Stimulated activated CD4-positive, alpha-beta T cell treated with anti-CD3 and anti-CD28 coated beads, Interleukin-2, amount 100 ng/mL, for 4 hours (primary cell): ENCODE measurements around the gene OR10C1.

Experiments used
- DNase-seq: peaks from one replicate; pipeline ENCODE4 v3.0.0-alpha.2; 2020; ENCODE audit warnings: low read depth

Gene OR10C1

GRCh38 chr6:29478740-29479139, 39.6 kb downstream of the OR10C1 start:
- no peak for DNase-seq

- no peak for DNase-seq
Observed at GRCh38 chr6:29479560-29479959, 40.5 kb downstream of the OR10C1 start.

- no peak for DNase-seq
Observed at GRCh38 chr6:29483186-29483585, 44.1 kb downstream of the OR10C1 start.

DNA sequence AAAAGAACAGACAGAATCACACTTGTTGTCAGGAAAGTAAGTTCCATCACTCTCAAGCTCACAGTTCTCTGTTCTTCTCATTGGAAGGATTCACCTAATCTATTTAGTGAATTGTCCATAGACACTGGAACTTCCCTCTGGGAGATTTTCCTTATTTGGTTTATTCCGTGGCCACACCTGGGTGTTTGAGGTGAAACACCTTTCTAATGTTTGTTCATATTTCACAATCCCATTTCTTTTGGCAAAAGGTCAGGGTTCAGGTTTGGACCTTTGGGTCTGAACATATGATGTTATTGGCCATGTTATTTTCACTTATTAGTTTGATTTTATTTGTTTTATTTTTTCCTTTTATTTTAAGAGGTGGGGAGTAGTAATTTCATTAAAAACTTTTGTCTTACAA, 44.6 kb downstream of the OR10C1 start:
- DNase-seq = no peak

DNA sequence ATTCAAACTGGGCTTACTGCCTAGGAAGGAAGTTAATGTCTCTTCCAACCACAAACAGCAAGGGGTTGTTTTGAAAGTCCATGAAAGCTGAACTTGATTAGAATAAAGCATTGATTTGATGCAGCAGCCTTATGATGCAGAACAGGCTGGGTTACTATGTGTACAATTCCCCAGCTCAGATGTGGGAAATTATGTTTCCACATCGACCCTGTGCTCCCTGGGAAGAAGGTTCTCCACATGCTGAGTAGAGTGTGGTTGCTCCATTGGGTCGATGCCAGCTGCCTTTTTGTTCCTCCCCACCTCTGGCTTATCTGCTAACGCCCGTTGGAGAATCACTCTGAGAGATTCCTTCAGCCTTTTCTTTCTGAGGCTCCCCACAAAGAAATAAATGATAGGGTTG, 47.5 kb downstream of the OR10C1 start:
- DNase-seq = no peak

GRCh38 chr6:29487131-29487530, 48.0 kb downstream of the OR10C1 start:
- no peak for DNase-seq

DNA sequence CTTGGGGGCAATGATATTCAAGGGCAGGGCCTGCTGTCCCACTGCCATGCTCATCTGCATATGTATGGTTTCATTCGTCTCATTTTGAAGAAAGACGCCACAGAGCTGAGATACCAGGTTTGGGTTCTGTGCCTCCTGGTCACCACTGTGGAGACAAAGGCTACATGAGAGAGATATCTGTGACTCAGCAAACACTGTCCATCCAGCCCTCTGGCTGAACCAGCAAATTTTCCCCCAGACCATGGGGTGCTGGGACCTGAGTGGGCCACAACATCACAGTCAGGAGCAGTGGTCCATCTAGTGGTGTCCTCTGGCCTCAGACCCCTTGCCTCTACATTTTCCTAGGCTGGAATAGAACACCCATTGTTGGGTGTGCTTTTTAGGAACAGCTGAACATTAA, 48.6 kb downstream of the OR10C1 start, which contains the start of gene MAS1L:
MAS1L (minus strand) TSS at position 297 of the 400 bp plus-strand sequence; CDS start at position 243, 54 bp downstream.
- no peak for DNase-seq

GRCh38 chr6:29488874-29489273, 49.8 kb downstream of the OR10C1 start:
- no peak for DNase-seq

DNA sequence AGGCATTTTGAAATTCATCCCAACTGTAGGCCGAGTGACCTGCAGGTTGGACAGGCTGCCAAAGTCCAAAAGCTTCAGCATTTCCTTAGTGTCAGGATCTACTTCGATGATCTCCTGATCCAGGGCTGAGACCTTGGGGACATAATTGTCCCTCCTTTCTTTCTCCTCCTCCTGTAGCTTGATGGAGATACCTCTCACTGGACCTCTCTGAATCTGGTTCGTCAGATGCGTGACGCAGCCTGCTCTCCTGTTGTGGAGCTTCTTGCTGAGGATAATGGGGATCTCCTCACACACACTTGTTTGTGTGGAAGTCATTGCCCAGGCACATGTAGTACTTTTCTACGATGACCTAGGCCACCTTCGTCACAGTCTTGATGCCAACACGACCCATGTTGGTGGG, 50.2 kb downstream of the OR10C1 start:
- DNase-seq = no peak

GRCh38 chr6:29490055-29490454, 50.9 kb downstream of the OR10C1 start:
- DNase-seq = no peak

DNA sequence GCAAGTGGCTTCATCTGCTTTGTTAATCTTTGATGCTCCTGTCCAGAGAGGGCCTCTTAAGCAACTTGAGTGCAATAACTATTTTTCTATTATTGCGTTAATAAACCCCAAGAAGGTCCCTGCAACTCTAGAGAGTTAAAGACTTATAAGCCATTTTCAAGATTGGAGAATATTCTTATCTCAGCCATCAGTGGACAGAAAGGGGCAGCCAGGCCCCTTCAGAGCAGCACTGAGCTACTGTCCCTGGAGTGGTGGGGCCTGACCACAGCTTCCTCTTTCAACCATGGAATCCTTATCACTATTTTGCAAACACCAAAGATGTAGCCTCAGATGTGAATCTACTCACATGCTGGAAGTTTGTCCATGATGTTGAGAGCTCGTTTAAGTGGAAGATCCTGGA, 51.4 kb downstream of the OR10C1 start:
- DNase-seq = no peak
